Stimulated activated CD4-positive, alpha-beta T cell treated with anti-CD3 and anti-CD28 coated beads, Interleukin-12 subunit alpha, Interleukin-12 subunit beta, amount 100 ng/mL, for 24 hours (primary cell): ENCODE data around the gene MACO1.
"Not testable (repeated sequence)": the region's sequence is repeated elsewhere in the genome, so short reads cannot be mapped to it uniquely, and the experiment has no call there.

Experiments
- DNase-seq, 2 experiments: peaks; one replicate each; pipeline ENCODE4 v3.0.0-alpha.2; 2020; ENCODE audit warnings: low read depth in 2 of 2

The MACO1 gene

DNA sequence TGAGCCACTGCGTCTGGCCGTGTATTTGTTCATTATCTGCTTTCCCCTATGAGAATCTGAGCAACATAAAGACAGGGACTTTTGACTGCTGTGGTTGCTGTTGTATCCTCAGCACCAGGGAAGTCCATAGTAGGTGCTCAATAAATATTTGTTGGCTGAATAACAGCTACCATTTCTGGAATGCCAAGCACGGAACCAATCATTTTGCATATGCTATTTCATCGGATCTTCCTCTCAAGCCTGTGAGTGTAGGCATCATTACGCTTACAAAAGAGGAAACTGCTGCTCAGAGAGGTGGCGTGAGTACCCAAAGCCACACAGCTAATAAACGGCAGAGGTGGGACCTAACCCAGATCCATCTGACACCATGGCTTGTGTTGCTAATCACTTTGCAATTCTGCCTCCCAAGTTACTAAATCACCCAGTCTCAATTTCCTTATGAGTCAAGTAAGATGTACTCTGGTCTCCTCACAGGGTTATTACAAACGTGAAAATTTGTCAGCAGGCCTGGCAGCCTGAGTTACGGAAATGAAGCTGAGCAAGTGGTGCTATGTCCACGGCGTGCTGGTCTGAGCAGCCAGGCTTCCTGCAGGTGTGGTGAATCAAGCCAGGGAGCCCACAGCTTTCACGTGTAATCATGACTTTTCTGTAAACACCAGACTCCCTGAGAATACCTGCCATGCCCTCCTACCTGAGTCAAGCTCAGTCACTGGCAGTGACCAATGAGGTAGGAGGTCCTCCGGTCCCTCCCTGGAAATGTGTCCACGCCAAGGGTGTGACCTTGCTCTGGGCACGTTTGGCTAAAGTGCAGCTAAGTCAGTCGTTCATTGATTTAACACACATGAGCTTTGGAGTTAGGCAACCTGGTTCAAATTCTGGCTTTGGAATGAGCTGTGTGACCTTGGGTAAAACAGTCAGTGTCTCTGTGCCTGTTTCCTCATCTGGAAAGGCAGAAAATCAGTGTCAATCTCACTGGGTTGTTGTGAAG, 5.3 kb upstream of the MACO1 start:
- DNase-seq, result no peak

GRCh38 chr1:25427696-25428095, 3.0 kb upstream of the MACO1 start:
- DNase-seq, result no peak

DNA sequence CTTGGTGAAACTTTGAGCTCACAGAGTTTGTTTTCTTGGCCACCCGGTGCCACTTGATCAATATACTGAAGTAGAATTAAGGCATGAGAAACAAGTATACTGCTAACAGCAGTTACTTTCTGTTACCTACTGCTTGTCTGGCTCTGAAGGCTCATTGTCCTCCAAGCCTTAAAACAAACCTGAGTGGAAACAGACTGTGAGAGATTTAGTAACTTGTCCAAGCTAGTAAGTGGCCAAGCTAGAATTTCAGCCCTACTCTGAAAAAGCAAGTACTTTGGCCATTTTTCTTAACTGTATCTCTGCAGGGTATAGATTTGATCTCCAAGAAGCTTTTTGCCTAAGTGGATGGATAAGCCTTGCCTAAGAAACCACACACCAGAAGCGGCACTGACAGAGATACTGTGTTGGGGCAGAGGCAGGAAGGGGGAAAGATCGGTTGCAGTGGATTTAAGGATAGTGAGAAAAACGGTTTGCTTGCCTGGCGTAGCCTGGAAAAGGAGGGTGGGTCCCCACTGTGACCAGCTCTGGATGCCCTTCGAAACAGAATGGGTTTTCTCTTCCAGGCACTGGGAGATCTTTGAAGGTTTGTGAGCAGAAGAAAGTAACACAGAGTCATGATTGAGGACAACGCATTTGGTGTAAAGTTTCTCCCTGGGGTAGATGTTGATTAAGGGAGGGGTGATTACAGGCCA, 2.1 kb upstream of the MACO1 start:
- no peak for DNase-seq

GRCh38 chr1:25430967-25431881, 527 bp downstream of the MACO1 start:
- DNase-seq, result no peak

DNA sequence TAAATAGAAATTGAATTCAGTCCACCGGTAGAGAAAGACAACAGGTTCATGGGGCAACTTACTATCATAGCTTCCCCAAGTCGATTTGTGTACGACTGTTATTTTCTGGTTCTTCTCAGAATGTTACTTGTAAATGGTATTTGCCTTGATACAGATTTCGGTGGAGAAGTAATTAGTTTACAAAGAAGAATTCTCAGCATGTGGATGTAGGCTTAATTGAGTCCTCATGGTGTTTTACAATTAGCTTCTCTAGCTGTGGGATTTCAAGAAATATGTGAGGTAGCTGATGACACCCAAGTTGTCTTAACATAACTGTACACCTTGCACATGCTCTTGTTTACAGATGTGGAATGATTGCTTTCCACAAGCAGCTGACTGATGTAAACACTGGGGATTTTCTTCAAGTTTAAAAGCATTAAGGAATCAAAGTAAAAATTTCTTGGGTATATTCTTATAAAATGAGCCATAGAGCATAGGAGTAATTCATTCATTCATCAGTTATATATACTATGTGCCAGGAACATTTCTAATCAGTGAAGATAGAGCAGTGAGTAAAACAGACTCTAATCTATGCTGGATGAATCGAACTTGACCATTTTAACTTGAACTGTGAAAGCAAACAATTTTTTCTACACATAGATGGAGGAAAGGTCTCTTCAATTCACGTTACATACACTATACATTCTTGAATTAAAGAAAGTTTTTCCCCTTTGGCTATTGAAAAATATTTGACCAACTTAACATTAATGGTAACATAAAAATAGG, 1.4 kb downstream of the MACO1 start:
- DNase-seq, result no peak

DNA sequence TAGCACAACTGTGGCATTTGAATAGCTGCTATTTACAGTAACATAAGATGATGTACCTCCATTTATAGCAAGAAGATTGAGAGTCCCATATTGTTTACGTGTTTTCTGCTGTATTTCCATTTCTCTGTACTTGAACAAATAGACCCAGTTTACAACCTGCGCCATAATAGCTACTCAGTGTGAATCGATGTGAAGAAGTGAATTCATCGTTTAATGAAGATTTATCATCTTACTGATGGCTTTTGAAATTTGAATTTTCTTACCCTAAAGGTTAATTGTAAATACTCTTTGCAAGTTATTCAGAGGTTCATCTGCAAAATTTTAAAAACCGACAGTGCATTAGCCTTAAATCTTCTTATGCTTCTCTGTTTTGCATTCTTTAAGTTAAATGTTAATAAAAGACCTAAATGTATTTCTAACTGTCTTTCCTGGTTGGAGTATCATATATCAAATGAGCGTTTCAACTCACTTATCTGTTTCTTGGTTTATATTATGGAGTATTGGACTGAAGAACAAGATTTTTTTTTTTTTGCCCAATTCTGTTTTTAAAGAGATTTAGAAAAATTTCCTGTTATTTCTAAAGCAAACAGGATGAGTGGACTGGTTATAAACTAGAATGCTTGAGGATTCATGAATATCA, 2.2 kb downstream of the MACO1 start:
- no peak for DNase-seq

GRCh38 chr1:25433389-25434186, 2.9 kb downstream of the MACO1 start:
- DNase-seq, result no peak

GRCh38 chr1:25435397-25436108, 4.9 kb downstream of the MACO1 start:
- DNase-seq, result no peak

DNA sequence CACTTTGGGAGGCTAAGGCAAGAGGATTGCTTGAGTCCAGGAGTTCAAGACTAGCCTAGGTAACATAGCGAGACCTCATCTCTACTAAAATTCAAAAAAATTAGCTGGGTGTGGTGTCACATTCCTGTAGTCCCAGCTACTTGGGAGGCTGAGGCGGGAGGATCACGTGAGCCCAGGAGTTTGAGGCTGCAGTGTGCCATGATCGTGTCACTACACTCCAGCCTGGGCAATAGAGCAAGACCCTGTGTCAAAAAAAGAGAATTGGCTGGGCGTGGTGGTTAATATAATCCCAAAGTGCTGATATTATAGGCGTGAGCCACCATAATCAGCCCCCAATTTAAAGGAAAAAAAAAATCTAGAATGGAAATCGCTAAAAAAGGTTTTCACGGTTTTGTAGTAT, 7.0 kb downstream of the MACO1 start:
- no peak for DNase-seq

DNA sequence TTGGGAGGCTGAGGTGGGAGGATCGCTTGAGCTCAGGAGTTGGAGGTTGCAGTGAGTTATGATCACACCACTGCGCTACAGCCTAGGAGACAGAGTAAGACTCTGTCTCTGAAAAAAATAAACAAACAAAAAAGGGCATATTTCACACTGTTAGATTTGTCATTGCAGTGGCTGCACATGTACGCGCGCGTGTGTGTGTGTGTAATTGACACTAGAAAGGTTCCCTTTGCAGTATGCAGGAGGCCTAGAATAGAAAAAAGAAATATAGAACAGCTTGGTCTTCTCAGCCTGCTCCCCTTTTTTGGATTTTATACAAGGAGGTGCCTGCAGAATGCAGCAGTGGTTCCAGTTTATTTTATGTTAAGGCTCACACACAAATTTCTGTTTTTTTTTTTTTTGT, 8.6 kb downstream of the MACO1 start:
- no peak for DNase-seq

- no peak for DNase-seq
Measured at GRCh38 chr1:25442178-25442577, 11.5 kb downstream of the MACO1 start.

DNA sequence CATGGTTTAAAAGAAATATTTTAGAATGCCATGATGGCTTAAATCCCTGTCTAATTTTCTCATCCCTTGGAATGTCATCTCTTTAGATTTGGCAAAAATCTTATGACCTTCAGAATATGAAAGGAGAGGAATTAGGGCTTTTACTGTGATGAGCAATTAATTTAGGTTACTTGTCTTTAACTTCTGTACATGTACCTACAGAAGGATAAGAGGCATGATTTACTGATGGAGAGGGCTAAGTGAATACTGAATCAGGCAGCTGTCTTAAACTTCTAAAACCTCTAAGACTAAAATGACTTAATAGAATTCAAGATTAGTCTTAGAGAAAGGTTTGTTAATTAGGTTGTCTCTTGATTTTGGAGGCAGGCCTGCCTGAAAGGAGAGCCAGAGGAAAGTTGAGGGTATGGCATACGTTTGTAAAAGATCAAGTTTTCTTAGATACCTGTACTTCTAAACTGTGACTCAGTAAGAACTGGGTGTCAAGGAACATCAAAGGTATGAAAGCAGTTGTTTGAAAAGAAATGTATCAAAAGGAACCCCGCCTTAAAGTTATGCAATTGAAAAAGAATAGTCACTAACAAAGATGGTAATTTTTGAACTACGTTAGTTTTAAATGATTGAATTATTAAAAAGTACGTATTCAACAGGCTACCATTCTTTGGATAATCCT, 12.5 kb downstream of the MACO1 start:
- DNase-seq, result no peak

GRCh38 chr1:25444604-25445003, 13.9 kb downstream of the MACO1 start:
- not testable (repeated sequence) for DNase-seq

DNA sequence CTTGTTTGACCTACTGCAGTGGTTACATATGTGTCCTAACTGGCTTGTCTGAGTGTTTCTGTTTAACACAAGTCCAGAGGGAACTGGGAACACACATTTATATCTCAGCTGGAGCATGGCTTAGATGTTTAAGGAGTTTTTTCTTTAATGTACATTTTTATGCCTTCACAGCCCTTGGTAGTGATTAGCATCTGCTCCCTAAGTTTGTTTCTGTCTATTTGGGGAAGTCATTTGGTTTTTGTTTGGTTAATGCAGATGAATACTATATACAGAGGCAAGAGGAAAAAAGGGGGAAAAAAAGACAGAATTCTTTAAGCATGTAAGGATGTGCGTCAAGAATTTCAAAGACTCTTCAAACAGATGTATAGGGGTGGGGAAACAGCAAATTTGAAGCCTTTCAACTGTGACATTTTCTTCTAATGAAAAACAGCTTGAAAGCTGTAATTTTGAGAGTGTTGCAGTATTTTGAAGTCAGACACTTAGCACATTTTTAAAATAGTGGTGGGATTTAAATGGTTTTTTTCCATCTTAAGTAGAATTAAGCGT, 15.4 kb downstream of the MACO1 start:
- DNase-seq, result no peak

GRCh38 chr1:25447547-25447946, 16.9 kb downstream of the MACO1 start:
- DNase-seq, result no peak

DNA sequence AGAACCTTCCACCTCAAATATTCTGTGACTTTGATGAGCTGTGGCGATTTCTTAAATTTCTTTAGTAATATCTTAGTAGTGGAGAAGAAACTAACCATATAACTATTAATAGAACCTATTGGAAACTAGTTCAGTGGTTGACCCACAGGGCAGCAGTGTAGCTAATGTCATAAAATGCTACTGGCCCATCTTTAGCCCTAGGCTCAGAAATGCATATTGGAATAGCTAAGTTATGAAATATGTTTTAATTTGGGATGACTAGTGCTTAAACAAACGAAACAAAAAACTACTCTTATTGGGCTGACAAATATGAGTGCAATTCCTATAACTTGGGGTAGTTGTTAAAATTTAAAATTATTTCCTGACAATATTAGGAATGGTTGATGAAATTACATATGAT, 20.2 kb downstream of the MACO1 start:
- no peak for DNase-seq

GRCh38 chr1:25451908-25452307, 21.2 kb downstream of the MACO1 start:
- no peak for DNase-seq

- DNase-seq, result no peak
Measured at GRCh38 chr1:25456502-25456901, 25.8 kb downstream of the MACO1 start.
